H4 (cell line): ENCODE results near the gene TRNP1. TPM values are rescaled to one million over a fixed set of nuclear protein-coding genes. Genes with fewer than 3 reads are reported as not detected.
A peak's percentile ranks its signal among the peaks of the same experiment; 100 is the strongest.

Experiments used
- DNase-seq: peaks from one replicate; pipeline ENCODE4 v3.0.0-alpha.2; 2015; ENCODE audit warnings: low spot score
- total RNA-seq: library from RNA; depleted of rRNA; stranded (reverse); fragments of >200 nt; shearing (Covaris generic); gene quantifications from 2 replicates; pipeline ENCODE4 v1.2.3, GENCODE V29; 2014; rRNA removed

The TRNP1 gene
- total RNA-seq, 1 experiment from 2014 or later: 3.3 TPM

DNA sequence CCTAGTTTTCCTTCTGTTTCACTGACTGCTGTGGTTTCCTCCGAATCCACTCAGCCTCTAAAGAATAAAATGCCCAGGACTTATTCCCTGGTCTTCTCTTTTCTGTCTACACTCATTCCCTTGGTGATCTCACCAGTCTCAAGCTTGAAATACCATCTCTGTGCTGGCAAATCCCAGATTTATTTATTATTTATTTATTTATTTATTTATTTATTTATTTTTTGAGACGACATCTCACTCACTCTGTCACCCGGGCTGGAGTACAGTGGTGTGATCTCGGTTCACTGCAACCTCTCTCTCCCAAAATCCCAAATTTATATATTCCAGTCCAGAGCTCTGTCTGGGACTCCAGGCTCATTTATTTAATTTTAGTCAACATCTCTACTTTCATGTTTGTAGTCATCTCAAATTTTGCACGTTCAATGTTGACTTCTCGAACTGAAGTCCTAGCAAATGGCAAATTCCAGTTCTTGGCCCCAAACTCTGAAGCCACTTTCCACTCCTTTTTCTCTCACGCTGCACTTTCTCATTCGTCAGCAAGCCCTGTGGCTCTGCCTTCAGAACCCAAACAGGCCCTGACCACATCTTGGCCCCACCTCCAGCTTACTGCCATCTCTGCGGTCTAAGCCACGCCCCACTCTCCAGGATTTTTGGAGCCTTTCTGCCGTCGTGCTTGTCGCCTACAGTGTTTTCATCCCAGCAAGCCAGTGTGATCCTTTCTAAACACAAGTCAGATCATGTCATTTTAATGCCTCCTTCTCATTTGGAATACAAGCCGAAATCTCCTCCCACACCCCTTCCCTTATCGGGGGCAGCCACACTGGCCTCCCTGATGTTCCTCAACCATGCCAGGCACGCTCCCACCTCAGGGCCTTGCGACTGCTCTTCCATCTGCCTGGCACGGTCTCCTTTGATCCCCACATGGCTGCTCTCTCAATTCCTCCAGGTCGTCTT lies 33.4 kb downstream of the TRNP1 start:
- peak; percentile 95 for DNase-seq

DNA sequence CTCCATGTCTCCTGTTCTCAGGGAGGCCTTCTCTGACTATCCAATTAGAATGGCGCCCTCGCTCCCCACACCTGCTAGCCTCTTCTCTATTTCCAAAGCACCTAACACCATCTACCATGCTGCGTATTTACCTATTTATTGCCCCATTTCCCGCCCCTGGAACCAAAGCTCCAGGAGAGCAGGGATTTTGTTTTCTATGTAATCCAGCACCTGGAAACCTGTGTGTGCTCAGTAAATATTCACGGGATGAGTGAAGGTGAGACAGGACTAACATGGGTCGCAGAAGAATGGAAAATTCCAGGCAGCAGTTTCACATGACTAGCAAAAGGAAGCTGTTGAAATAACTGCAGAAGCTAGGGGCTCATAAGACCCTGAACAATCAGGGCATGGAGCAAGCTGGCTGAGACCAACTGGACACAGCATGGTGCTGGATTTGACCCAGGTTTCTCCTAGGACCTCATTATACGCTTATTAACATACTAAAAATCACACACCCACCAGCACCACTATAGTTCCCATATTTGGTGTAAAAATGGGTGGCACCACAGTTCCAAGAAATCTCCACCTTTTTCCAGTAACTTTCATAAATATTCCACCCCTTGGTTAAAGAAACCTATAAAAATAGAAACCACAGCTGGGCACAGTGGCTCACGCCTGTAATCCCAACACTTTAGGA lies 34.2 kb downstream of the TRNP1 start:
- peak; percentile 63 for DNase-seq

DNA sequence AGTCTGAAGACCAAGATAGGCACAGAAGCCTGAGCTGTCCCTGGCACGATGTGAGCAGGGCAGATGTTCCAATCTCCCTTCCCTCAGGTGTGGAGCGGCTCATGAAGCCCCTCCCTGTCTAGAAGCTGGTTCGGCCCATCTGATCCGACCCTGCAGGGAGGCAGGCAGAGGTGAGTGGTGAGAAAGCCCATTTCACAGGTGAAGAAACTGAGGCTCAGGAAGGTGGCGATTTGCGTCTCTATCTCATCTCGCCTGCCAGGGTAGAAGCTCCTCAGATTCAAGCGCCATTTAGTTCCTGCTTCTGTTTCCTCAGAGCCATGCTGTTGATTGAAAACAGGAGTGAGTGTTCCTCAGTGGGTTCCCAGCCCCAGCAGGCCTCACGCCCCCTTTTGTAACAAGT lies 36.0 kb downstream of the TRNP1 start:
- DNase-seq: no peak

DNA sequence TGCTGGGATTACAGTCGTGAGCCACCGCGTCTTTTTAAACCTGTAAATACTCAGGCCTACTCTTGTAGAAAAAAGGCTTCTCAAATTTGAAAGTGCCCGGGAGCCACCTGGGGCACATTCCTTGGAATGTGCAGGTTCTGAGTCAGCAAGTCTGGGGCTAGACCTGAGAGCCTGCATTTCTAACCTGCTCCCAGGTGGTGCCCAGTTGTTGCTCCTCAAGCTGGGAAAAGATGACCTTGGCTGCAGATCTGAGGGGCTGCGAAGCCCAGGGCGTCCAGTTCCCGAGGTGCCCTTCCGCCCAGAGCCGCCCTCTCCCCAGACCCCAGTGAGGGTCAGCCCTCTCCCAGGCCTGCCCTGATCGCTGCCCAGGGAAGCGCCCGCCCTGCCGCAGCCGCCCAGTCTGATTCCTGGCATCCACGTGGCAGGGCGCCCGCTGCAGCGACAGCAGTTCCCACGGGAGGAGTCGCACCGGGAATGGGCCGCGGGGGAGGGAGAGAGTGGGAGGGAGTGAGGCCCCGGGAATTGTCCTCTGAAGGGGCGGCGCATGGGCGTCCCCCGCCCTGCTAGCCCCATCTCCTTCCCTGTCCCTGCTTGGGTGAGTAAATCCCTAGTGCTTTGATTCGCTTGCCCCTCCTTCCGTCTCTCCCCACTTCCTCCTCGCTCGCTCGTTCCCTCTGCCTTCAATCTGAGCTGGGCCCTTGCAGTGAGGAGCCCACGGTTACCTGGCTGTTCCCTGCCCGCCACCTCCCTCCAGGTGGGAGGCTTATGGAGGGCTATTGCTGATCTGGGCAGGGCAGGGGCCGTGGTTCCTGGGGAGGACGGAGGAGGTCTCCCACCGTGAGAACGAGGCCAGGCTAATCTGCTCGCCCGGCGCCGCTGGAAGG lies 38.0 kb downstream of the TRNP1 start:
- DNase-seq: peak; percentile 74

DNA sequence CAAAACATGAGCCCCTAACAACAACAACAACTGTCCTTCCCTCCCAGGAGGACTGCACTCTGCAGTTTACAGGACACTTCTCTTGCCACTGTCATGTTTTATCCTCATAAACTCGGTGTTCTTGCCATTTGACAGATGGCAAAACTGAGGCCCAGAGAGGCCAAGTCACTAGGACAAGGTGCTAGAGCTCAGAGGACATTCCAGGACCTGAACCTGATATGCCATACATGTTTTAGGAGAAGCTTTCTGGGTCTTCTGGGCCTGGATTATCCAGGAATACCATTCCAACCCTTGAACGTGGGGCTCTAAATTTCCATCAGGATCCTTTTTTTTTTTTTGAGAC lies 38.6 kb downstream of the TRNP1 start:
- DNase-seq: no peak

DNA sequence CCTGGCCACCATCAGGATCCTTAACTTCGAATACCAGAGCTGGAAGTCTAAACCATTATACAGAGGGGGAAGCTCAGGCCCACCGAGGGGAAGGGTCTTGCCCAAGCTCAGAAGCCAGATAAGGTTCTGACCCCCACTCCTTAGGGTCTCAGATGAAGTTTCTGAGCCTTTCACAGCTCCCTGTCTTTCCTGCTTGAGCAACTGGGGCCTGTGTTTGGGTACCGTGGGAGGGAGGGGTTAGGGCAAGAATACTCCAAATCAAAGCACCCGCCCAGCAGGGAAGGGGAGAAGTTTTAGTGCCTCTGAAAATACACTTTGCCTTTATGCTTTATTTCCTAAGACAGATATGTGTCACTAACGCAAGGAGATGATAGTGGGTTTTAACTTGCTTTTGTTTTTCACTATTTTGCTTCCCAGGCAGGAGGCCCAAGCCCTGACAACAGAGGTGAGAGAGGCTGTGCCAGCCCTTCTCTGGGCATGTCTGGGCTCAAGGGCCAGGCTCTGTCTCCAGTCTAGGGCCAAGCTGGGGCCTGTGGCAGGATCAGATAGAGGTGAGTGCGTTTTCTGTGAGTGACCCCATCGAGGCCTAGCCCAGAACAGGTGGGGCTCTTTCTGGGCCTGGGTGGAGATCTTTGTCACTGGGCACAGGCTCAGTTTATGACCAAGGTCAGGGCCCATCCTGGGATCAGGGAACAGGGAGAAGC lies 39.7 kb downstream of the TRNP1 start:
- DNase-seq: no peak

DNA sequence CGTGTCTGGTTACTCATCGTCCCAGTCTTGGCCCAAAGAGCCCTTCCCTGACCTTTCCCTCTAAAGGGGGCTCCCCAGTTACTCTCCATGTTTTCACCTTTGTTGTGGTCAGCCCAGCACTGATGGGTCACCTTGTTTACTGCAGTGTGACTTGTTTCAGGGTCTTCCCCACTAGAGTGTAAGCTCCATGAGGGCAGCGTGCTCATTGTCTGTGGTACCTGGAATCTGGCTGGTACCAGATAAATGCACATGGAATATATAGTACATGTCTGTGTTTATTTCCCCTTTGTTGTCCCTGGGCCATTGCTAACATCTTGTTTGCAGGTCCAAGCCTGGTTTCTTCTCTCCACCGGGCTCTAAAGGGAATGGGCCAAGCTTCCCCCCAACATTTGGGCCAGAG lies 41.9 kb downstream of the TRNP1 start:
- no peak for DNase-seq

DNA sequence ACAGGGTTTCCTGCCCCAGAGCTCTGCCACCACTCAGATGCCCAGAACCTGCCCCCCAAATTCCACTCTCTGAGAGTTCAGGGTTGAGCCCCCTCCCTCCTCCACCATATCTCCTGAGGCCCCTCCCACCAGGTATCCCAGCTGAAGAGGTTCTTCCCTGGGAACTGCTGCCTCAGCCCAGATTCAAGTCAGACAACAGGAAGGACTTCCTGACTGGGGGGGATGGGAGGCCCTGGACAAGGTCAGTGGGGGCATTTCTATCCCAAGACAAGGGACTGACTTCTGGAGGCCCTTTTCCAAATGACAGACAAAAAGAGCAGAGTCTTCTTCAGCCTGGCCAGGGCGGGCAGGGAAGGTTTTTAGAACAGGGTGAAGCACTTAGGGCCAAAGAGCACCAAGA lies 43.2 kb downstream of the TRNP1 start:
- DNase-seq: no peak

DNA sequence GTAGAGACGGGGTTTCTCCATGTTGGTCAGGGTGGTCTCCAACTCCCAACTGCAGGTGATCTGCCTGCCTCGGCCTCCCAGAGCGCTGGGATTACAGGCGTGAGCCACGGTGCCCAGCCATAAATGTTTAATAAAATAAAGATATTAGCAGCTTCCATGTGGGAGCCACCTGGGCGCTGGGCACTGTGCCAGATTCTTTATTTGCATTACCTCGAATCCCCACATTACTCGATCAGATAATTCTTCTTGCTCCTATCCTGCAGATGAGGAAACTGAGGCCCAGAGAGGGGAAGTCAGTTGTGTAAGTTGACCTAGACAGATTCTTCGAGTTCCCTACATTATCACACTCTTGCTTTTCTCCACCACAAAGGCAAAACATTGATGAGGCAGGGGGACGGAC lies 44.0 kb downstream of the TRNP1 start:
- DNase-seq: no peak

DNA sequence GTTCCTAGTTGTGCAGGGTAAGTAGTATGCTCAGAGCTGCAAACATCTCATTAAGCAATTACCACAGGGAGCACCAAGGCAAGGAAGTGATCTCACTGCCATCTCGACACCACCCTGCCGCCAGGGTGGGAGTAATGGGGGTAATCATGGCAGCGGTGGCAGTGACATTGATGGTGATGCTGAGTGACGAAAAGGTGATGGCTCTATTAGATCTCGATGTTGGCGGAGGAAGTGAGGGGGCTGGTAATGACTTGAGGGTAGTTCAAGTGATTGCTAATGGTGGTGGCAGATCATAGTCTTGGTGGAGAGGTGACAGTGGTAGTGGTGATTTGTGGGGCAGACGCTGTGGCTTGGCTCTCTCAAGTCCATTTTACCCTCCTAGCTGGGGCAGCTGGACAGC lies 44.5 kb downstream of the TRNP1 start:
- no peak for DNase-seq

DNA sequence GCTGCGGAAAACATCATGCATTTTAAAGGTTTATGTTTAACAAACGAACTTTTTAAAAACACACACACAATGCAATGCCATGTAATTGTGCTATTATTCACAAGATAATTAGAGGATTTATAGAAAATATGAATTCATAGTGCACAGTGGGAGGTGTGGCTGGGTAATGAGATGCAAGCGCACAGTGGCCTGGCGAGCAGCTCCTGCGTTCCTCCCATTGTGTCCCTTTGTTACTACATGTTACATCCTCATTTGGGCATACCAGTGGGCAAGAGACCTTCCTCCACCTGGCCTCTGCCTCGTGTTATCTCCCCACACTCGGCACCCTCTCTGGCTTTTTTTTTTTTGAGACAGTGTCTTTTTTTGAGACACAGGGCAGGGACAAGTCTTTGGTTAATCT lies 49.2 kb downstream of the TRNP1 start:
- DNase-seq: no peak

DNA sequence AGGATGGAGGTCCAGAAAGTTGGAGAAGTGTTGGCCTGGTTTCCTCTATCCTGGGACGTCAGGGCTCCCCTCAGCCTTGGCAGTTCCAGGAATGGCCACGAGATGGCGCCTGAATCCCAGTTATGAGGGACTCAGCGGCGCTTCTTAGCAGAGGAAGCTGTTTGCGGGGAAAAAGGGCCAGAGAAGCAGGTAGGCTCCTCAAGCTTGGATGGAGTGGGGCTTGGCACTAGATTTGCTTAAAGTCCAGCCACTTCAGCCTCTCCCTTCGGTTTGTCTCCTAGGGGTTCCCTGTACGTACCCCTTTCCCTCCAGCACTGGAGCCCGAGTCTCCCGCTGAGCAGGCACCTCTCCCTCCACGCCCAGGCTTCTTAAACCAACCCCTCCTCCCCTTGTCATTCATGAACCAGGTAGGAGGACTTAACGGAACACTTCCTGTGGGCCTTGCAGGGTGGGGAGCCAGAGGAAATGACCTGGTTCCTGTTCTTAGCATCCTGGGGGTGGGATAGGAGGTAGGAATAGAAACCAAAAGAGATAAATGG lies 51.2 kb downstream of the TRNP1 start:
- peak; percentile 67 for DNase-seq

DNA sequence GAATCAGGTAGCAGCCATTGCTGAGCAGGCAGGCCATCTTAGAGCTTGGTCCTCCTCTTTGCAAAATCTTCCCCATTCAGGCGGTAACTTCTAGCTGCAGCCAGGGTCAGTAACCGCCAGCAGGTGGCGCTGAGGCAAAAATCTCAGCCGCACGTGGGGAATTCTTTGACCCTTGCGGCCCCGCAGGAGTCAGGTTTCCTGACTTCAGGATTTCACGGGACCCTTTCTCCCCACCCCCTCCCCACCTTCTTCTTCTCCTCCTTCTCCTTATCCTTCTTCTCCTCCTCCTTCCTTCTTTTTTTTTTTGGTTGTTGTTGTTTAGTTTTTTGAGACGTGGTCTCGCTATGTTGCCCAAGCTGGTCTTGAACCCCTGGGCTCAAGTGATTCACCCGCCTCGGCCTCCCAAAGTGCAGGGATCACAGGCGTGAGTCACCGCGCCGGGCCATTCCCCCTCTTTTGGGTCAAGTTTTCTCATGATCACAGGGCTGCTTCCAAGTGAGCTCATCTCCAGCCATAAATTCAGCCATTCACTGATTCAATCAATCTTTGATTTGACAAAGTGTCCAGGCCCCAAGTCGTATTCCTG lies 52.6 kb downstream of the TRNP1 start:
- DNase-seq: peak; percentile 38

DNA sequence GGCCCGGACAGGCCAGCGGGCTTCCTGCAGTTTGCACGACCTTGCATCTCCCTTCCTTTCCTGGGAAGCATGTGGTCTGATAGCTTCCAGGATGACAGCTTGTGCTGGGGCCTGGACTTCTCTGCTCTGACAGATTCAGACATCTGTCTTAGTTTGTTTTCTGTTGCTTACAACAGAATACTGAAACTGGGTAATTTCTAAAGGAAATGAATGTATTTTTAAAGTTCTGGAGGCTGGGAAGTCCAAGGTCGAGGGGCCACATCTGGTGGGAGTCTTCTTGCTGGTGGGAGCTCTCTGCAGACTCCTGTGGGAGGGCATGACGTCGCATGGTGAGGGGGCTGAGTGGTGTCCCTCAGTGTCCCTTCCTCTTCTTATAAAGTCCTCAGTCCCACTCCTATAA lies 54.4 kb downstream of the TRNP1 start:
- DNase-seq: no peak

DNA sequence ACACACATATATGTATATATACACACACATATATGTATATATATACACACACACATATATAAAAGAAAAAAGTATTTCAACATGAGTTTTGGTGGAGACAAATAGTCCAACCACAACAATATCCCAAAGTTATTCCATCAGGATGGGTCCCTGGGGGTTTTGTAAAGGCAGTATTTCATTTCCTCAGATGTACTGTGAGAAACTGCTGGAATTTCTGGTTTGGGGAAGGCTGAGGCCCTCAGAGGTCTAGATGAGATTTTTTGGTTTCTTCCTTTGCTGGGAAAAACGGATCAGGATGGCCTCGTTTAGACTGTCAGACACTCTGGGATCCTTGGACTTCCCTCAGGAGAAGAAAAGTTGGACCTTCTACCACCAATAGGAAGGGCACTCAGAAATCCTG lies 55.6 kb downstream of the TRNP1 start:
- DNase-seq: no peak

DNA sequence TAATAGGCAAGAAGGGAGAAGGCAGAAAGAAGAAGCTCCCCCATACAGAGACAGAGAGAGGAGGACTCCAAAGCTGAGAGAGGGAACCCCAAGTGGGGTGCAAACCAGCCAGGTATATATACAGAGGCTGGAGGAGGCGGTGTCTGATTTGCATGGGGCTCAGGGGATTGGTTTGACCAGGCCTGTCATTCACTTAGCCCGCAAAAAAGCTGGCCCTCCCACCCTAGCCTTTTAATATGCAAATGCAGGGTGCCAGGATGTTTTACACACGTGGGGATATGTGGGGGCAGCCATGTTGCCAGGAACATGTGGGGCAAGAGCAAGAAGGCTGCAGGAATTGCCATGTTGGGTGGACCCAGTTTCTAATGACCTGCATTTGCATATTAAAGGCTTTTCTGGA lies 56.1 kb downstream of the TRNP1 start:
- DNase-seq: no peak

Other genes starting within 250 kb of the TRNP1 start
- gene PIGV, start 205.7 kb upstream of the TRNP1 start, total RNA-seq: 14.5 and 15.2 TPM in 2 replicates
- 13.8 and 15.9 TPM in 2 replicates for gene ZDHHC18, start 167.0 kb upstream of the TRNP1 start, total RNA-seq
- gene SFN, start 130.5 kb upstream of the TRNP1 start, total RNA-seq: 0.53 and 1.0 TPM in 2 replicates
- gene GPN2, start 103.4 kb upstream of the TRNP1 start, total RNA-seq: 13.0 and 14.2 TPM in 2 replicates
- 5.1 and 15.9 TPM in 2 replicates for gene GPATCH3, start 93.2 kb upstream of the TRNP1 start, total RNA-seq
- gene NR0B2, start 79.7 kb upstream of the TRNP1 start, total RNA-seq: not detected in 2 replicates
- 44.2 and 55.1 TPM in 2 replicates for gene NUDC, start 71.9 kb upstream of the TRNP1 start, total RNA-seq
- gene KDF1, start 33.2 kb upstream of the TRNP1 start, total RNA-seq: not detected in 2 replicates
- gene TENT5B, start 19.2 kb downstream of the TRNP1 start, total RNA-seq: 1.0 and 2.0 TPM in 2 replicates
- gene SLC9A1, start 161.4 kb downstream of the TRNP1 start, total RNA-seq: 1.6 and 5.2 TPM in 2 replicates
- gene WDTC1, start 240.9 kb downstream of the TRNP1 start, total RNA-seq: 10.3 and 12.4 TPM in 2 replicates